Trophoblast cell (in vitro differentiated cells and primary cell): Measurements from ENCODE around the gene RCAN2.
"Not testable (repeated sequence)": the region's sequence is repeated elsewhere in the genome, so short reads cannot be mapped to it uniquely, and the experiment has no call there.

Source experiments
- DNase-seq, 2 donors: peaks; one replicate each; pipeline ENCODE4 v3.0.0-alpha.2; 2016
- H2AFZ ChIP-seq: 2 replicates; pipeline ENCODE4 v1.6.1; 2013; ENCODE audit warnings: low read length, moderate library complexity, mild to moderate bottlenecking; ENCODE audit not compliant: insufficient read depth, poor library complexity
- H2AK5ac ChIP-seq: 2 replicates; pipeline ENCODE4 v1.6.1; 2013; ENCODE audit warnings: mild to moderate bottlenecking, low read length
- H2BK120ac ChIP-seq: 2 replicates; pipeline ENCODE4 v1.6.1; 2013; ENCODE audit warnings: low read length, mild to moderate bottlenecking, moderate library complexity; ENCODE audit not compliant: insufficient read depth, poor library complexity
- H2BK12ac ChIP-seq: 2 replicates; pipeline ENCODE4 v1.6.1; 2013; ENCODE audit warnings: mild to moderate bottlenecking, low read length, moderate library complexity
- H2BK5ac ChIP-seq: 2 replicates; pipeline ENCODE4 v1.6.1; 2013; ENCODE audit warnings: low read length, low read depth, moderate library complexity, mild to moderate bottlenecking; ENCODE audit not compliant: poor library complexity
- H3K14ac ChIP-seq: 2 replicates; pipeline ENCODE4 v1.6.1; 2013; ENCODE audit warnings: mild to moderate bottlenecking, low read length
- H3K18ac ChIP-seq: 2 replicates; pipeline ENCODE4 v1.6.1; 2013; ENCODE audit warnings: mild to moderate bottlenecking, low read length
- H3K23ac ChIP-seq: 2 replicates; pipeline ENCODE4 v1.6.1; 2013; ENCODE audit warnings: low read length
- H3K27ac ChIP-seq: 2 replicates; pipeline ENCODE4 v1.5.1; 2013; ENCODE audit warnings: low read depth, mild to moderate bottlenecking, inconsistent platforms, low read length, moderate library complexity
- H3K27me3 ChIP-seq: 2 replicates; pipeline ENCODE4 v1.6.1; 2013; ENCODE audit warnings: inconsistent platforms, mild to moderate bottlenecking, low read length, moderate library complexity; ENCODE audit not compliant: insufficient read depth
- H3K36me3 ChIP-seq, 2 experiments: 1 replicate in 1 of 2; 2 replicates in 1 of 2; pipeline ENCODE4 v1.6.1; 2013; ENCODE audit warnings: low read length in 2 of 2, mild to moderate bottlenecking in 2 of 2, moderate library complexity in 1 of 2; ENCODE audit not compliant: insufficient read depth in 2 of 2, control insufficient read depth in 1 of 2
- H3K4ac ChIP-seq: 2 replicates; pipeline ENCODE4 v1.6.1; 2013; ENCODE audit warnings: low read depth, mild to moderate bottlenecking, low read length, moderate library complexity
- H3K4me1 ChIP-seq, 2 experiments: 1 replicate in 1 of 2; 2 replicates in 1 of 2; pipeline ENCODE4 v1.6.1; 2013; ENCODE audit warnings: low read length in 2 of 2, mild to moderate bottlenecking in 2 of 2, moderate library complexity in 1 of 2; ENCODE audit not compliant: insufficient read depth in 2 of 2, control insufficient read depth in 1 of 2
- H3K4me2 ChIP-seq: 2 replicates; pipeline ENCODE4 v1.6.1; 2013; ENCODE audit warnings: inconsistent platforms, mild to moderate bottlenecking, low read length, moderate library complexity
- H3K4me3 ChIP-seq: 2 replicates; pipeline ENCODE4 v1.5.1; 2013; ENCODE audit warnings: mild to moderate bottlenecking, low read depth, low read length, inconsistent platforms
- H3K79me1 ChIP-seq: one replicate; pipeline ENCODE4 v1.6.1; 2013; ENCODE audit warnings: low read length
- H3K79me2 ChIP-seq: 2 replicates; pipeline ENCODE4 v1.6.1; 2013; ENCODE audit warnings: low read length, mild to moderate bottlenecking; ENCODE audit not compliant: control insufficient read depth, insufficient read depth, poor library complexity
- H3K9ac ChIP-seq: 2 replicates; pipeline ENCODE4 v1.6.1; 2013; ENCODE audit warnings: mild to moderate bottlenecking, low read length
- H3K9me3 ChIP-seq: 2 replicates; pipeline ENCODE4 v1.6.1; 2013; ENCODE audit warnings: low read depth, mild to moderate bottlenecking, control low read depth, inconsistent platforms, low read length; ENCODE audit not compliant: insufficient read depth
- H4K12ac ChIP-seq: 2 replicates; pipeline ENCODE4 v1.6.1; 2013; ENCODE audit warnings: low read depth, mild to moderate bottlenecking, low read length, moderate library complexity
- H4K8ac ChIP-seq: 2 replicates; pipeline ENCODE4 v1.6.1; 2013; ENCODE audit warnings: low read depth, mild to moderate bottlenecking, low read length, moderate library complexity
- H4K91ac ChIP-seq: one replicate; pipeline ENCODE4 v1.6.1; 2013; ENCODE audit warnings: low read depth, mild to moderate bottlenecking, low read length, moderate library complexity
- WGBS: extraction: QIAGEN DNeasy Blood & Tissue Kit; methylation state at CpG from one replicate; pipeline ENCODE4 v1.1.7; 2013; ENCODE audit warnings: missing lambda C conversion rate; ENCODE audit not compliant: insufficient read length, insufficient coverage; ENCODE audit errors: extremely low coverage; 5-methylcytosine and 5-hydroxymethylcytosine counted together

Gene RCAN2

GRCh38 chr6:46334442-46334841 is 156.8 kb downstream of the RCAN2 start:
- H2AFZ ChIP-seq, result no peak overlapping the region
- H3K14ac ChIP-seq, result no peak overlapping the region
- no peak overlapping the region for H3K4me2 ChIP-seq
- peaks cover 0 to 3% of the 10 kb centered on the region in 2 experiments for H3K4me1 ChIP-seq
- H2BK12ac ChIP-seq, result no peak overlapping the region
- no peak overlapping the region for H3K23ac ChIP-seq
- no peak overlapping the region for H3K27ac ChIP-seq
- H3K4ac ChIP-seq, result no peak overlapping the region
- peak in 1 of 2 donors; percentile 25 for DNase-seq
- H4K12ac ChIP-seq, result no peak overlapping the region
- no peak overlapping the region for H2BK120ac ChIP-seq
- H3K4me3 ChIP-seq, result no peak overlapping the region
- no peaks in the 10 kb centered on the region for H3K79me1 ChIP-seq
- H2BK5ac ChIP-seq, result no peak overlapping the region
- no peak overlapping the region for H4K8ac ChIP-seq
- H4K91ac ChIP-seq, result no peak overlapping the region
- no peaks in the 10 kb centered on the region for H3K27me3 ChIP-seq
- H3K9me3 ChIP-seq, result no peaks in the 10 kb centered on the region
- no CpG with 5 or more reads among the region's 3 CpGs for WGBS
- H3K18ac ChIP-seq, result no peak overlapping the region
- H2AK5ac ChIP-seq, result no peak overlapping the region
- H3K36me3 ChIP-seq, result no peaks in the 10 kb centered on the region
- no peaks in the 10 kb centered on the region for H3K79me2 ChIP-seq
- no peak overlapping the region for H3K9ac ChIP-seq

GRCh38 chr6:46333481-46333880 is 157.8 kb downstream of the RCAN2 start:
- Histone ChIP-seq H3K27me3 (no peaks in the 10 kb centered on the region), H3K36me3 (no peaks in the 10 kb centered on the region), H2BK12ac (no peak overlapping the region), H3K27ac (no peak overlapping the region), H4K12ac (no peak overlapping the region), H3K79me2 (no peaks in the 10 kb centered on the region), H3K9ac (no peak overlapping the region), H3K23ac (no peak overlapping the region), H4K8ac (no peak overlapping the region), H2BK120ac (no peak overlapping the region), H2AK5ac (no peak overlapping the region), H3K18ac (no peak overlapping the region), H3K79me1 (no peaks in the 10 kb centered on the region), H3K4me3 (no peak overlapping the region), H2BK5ac (no peak overlapping the region), H3K4me1 (peaks cover 0 to 3% of the 10 kb centered on the region in 2 experiments), H4K91ac (no peak overlapping the region), H3K4ac (no peak overlapping the region), H3K14ac (no peak overlapping the region), H2AFZ (no peak overlapping the region), H3K9me3 (no peaks in the 10 kb centered on the region), H3K4me2 (no peak overlapping the region)
- no CpG with 5 or more reads among the region's 1 CpG for WGBS
- DNase-seq, result no peak

GRCh38 chr6:46332448-46332847 is 158.8 kb downstream of the RCAN2 start:
- not testable (repeated sequence) for H3K9ac ChIP-seq, H3K4me3 ChIP-seq, H3K4me1 ChIP-seq, H2BK5ac ChIP-seq, H3K18ac ChIP-seq, H4K91ac ChIP-seq, H2AK5ac ChIP-seq, DNase-seq, H3K79me1 ChIP-seq, H2BK12ac ChIP-seq, H4K12ac ChIP-seq, H3K36me3 ChIP-seq, H4K8ac ChIP-seq, H3K79me2 ChIP-seq, H3K4me2 ChIP-seq, H2BK120ac ChIP-seq, H3K27me3 ChIP-seq, H3K14ac ChIP-seq, H3K4ac ChIP-seq, H3K9me3 ChIP-seq, H3K23ac ChIP-seq, H2AFZ ChIP-seq, H3K27ac ChIP-seq

GRCh38 chr6:46331461-46331860 is 159.8 kb downstream of the RCAN2 start:
- Histone ChIP-seq H3K79me2 (no peaks in the 10 kb centered on the region), H2BK5ac (no peak overlapping the region), H3K27me3 (no peaks in the 10 kb centered on the region), H3K9me3 (no peaks in the 10 kb centered on the region), H3K23ac (no peak overlapping the region), H2BK120ac (no peak overlapping the region), H3K36me3 (no peaks in the 10 kb centered on the region), H3K14ac (no peak overlapping the region), H4K91ac (no peak overlapping the region), H2AFZ (no peak overlapping the region), H3K4me3 (no peak overlapping the region), H2AK5ac (no peak overlapping the region), H2BK12ac (no peak overlapping the region), H3K18ac (no peak overlapping the region), H3K4me1 (peaks cover 0 to 3% of the 10 kb centered on the region in 2 experiments), H3K27ac (no peak overlapping the region), H3K4me2 (no peak overlapping the region), H3K4ac (no peak overlapping the region), H3K9ac (no peak overlapping the region), H4K12ac (no peak overlapping the region), H3K79me1 (no peaks in the 10 kb centered on the region), H4K8ac (no peak overlapping the region)
- no peak for DNase-seq

GRCh38 chr6:46329568-46329967 is 161.7 kb downstream of the RCAN2 start:
- H4K91ac ChIP-seq, result no peak overlapping the region
- H3K4me2 ChIP-seq, result no peak overlapping the region
- no peak overlapping the region for H2AFZ ChIP-seq
- no peak overlapping the region for H3K4ac ChIP-seq
- H3K9ac ChIP-seq, result no peak overlapping the region
- no peak overlapping the region for H3K4me3 ChIP-seq
- no peak overlapping the region for H3K23ac ChIP-seq
- no peak overlapping the region for H2AK5ac ChIP-seq
- no peaks in the 10 kb centered on the region for H3K79me2 ChIP-seq
- no peak overlapping the region for H3K27ac ChIP-seq
- H4K8ac ChIP-seq, result no peak overlapping the region
- no peak overlapping the region for H2BK120ac ChIP-seq
- H4K12ac ChIP-seq, result no peak overlapping the region
- H3K27me3 ChIP-seq, result no peaks in the 10 kb centered on the region
- no CpG with 5 or more reads among the region's 2 CpGs for WGBS
- DNase-seq, result no peak
- H2BK12ac ChIP-seq, result no peak overlapping the region
- H3K4me1 ChIP-seq, result peaks cover 2 to 8% of the 10 kb centered on the region in 2 experiments
- H2BK5ac ChIP-seq, result no peak overlapping the region
- no peak overlapping the region for H3K14ac ChIP-seq
- H3K9me3 ChIP-seq, result no peaks in the 10 kb centered on the region
- no peaks in the 10 kb centered on the region for H3K79me1 ChIP-seq
- no peak overlapping the region for H3K18ac ChIP-seq
- no peaks in the 10 kb centered on the region for H3K36me3 ChIP-seq
